DOHH2 (cell line): ENCODE measurements around the gene ANKS4B.
"Not testable (repeated sequence)": the region's sequence is repeated elsewhere in the genome, so short reads cannot be mapped to it uniquely, and the experiment has no call there.

Experiments
- H3F3A ChIP-seq: fragments of 200-600 bp; sonication (generic), shearing (Covaris generic); 2 replicates; pipeline ENCODE4 v1.6.0; 2016; ENCODE audit warnings: antibody characterized with exemption, mild to moderate bottlenecking; ENCODE audit not compliant: control insufficient read depth, insufficient read depth
- H3K27ac ChIP-seq: fragments of 200-600 bp; sonication (generic); 2 replicates; pipeline ENCODE4 v1.5.1; 2014; ENCODE audit warnings: low read depth, mild to moderate bottlenecking, low read length, moderate library complexity
- H3K27me3 ChIP-seq: fragments of 200-600 bp; sonication (generic); 2 replicates; pipeline ENCODE4 v1.6.1; 2014; ENCODE audit warnings: mild to moderate bottlenecking, low read length, mixed read lengths; ENCODE audit not compliant: control insufficient read depth
- H3K36me3 ChIP-seq: fragments of 200-600 bp; sonication (generic); 2 replicates; pipeline ENCODE4 v1.6.1; 2014; ENCODE audit warnings: mild to moderate bottlenecking, low read length, moderate library complexity, mixed read lengths; ENCODE audit not compliant: control insufficient read depth
- H3K4me1 ChIP-seq: fragments of 200-600 bp; sonication (generic); 2 replicates; pipeline ENCODE4 v1.6.1; 2014; ENCODE audit warnings: mild to moderate bottlenecking, low read length, mixed read lengths; ENCODE audit not compliant: control insufficient read depth
- H3K4me2 ChIP-seq: fragments of 200-600 bp; sonication (generic); 2 replicates; pipeline ENCODE4 v1.6.0; 2014; ENCODE audit warnings: mild to moderate bottlenecking, low read length, moderate library complexity
- H3K4me3 ChIP-seq: fragments of 200-600 bp; sonication (generic); 2 replicates; pipeline ENCODE4 v1.5.1; 2014; ENCODE audit warnings: mild to moderate bottlenecking, low read length, mixed read lengths
- H3K79me2 ChIP-seq: fragments of 200-600 bp; sonication (generic); 2 replicates; pipeline ENCODE4 v1.6.1; 2014; ENCODE audit warnings: mild to moderate bottlenecking, low read length, mixed read lengths; ENCODE audit not compliant: control insufficient read depth
- H3K9me2 ChIP-seq: fragments of 200-600 bp; sonication (generic); replicated peaks from 2 replicates; pipeline ENCODE4 v1.6.1; 2014; ENCODE audit warnings: mild to moderate bottlenecking, low read length, mixed read lengths; ENCODE audit not compliant: control insufficient read depth
- H3K9me3 ChIP-seq: fragments of 200-600 bp; sonication (generic); 2 replicates; pipeline ENCODE4 v1.6.1; 2014; ENCODE audit warnings: antibody characterized with exemption, low read length, mixed read lengths; ENCODE audit not compliant: control insufficient read depth, insufficient read depth
- H4K20me1 ChIP-seq: fragments of 200-600 bp; sonication (generic); 2 replicates; pipeline ENCODE4 v1.6.0; 2014; ENCODE audit warnings: low read depth, mild to moderate bottlenecking, antibody characterized with exemption, low read length, moderate library complexity; ENCODE audit not compliant: control insufficient read depth, insufficient read depth
- CTCF ChIP-seq: fragments of 200-600 bp; sonication (generic); IDR thresholded peaks from one replicate; pipeline ENCODE4 v1.5.1; 2014; ENCODE audit warnings: antibody characterized with exemption, mild to moderate bottlenecking, low read depth, low read length; ENCODE audit not compliant: poor library complexity, severe bottlenecking
- EZH2phosphoT487 ChIP-seq: fragments of 200-600 bp; sonication (generic); IDR thresholded peaks from 2 replicates; pipeline ENCODE4 v1.6.1; 2017; ENCODE audit warnings: borderline replicate concordance, mild to moderate bottlenecking, antibody characterized with exemption, low read length, moderate library complexity, mixed read lengths

Gene ANKS4B

GRCh38 chr16:21284414-21284813, 50.9 kb downstream of the ANKS4B start:
- no peaks in the 10 kb centered on the region for H3K9me2 ChIP-seq
- H3K4me1 ChIP-seq, result no peaks in the 10 kb centered on the region
- H3K27me3 ChIP-seq, result peaks cover 29% of the 10 kb centered on the region
- H3K27ac ChIP-seq, result no peak overlapping the region
- no peak overlapping the region for H3K4me2 ChIP-seq
- no peaks in the 10 kb centered on the region for H3K36me3 ChIP-seq
- TF ChIP-seq EZH2phosphoT487, result no peak
- no peak for TF ChIP-seq CTCF
- H4K20me1 ChIP-seq, result no peaks in the 10 kb centered on the region
- peaks cover 5% of the 10 kb centered on the region for H3K9me3 ChIP-seq
- H3F3A ChIP-seq, result no peaks in the 10 kb centered on the region
- no peak overlapping the region for H3K4me3 ChIP-seq
- H3K79me2 ChIP-seq, result no peaks in the 10 kb centered on the region

- H4K20me1 ChIP-seq, result no peaks in the 10 kb centered on the region
- H3K36me3 ChIP-seq, result no peaks in the 10 kb centered on the region
- H3K27ac ChIP-seq, result no peak overlapping the region
- no peak overlapping the region for H3K4me3 ChIP-seq
- H3K4me2 ChIP-seq, result no peak overlapping the region
- H3K79me2 ChIP-seq, result no peaks in the 10 kb centered on the region
- H3K9me2 ChIP-seq, result no peaks in the 10 kb centered on the region
- H3K4me1 ChIP-seq, result no peaks in the 10 kb centered on the region
- H3K9me3 ChIP-seq, result peaks cover 9% of the 10 kb centered on the region
- TF ChIP-seq CTCF (no peak), EZH2phosphoT487 (no peak)
- H3F3A ChIP-seq, result no peaks in the 10 kb centered on the region
- peaks cover 25% of the 10 kb centered on the region for H3K27me3 ChIP-seq
These were observed 51.8 kb downstream of the ANKS4B start for GRCh38 chr16:21285314-21285713.

- not testable (repeated sequence) for H3K4me2 ChIP-seq, H3K79me2 ChIP-seq, H3K4me1 ChIP-seq, H3K36me3 ChIP-seq, H3K4me3 ChIP-seq, H3K9me2 ChIP-seq, H3K27ac ChIP-seq, H3F3A ChIP-seq, H3K9me3 ChIP-seq, H4K20me1 ChIP-seq
- H3K27me3 ChIP-seq, result peaks cover 36% of the 10 kb centered on the region
These were observed 56.3 kb downstream of the ANKS4B start for GRCh38 chr16:21289789-21290188.

- Histone ChIP-seq H3K27ac (peak overlapping the region; percentile 80), H3K4me1 (peaks cover 28% of the 10 kb centered on the region), H4K20me1 (no peaks in the 10 kb centered on the region), H3K4me2 (peak overlapping the region; percentile 98), H3K9me2 (no peaks in the 10 kb centered on the region), H3K79me2 (peaks cover 36% of the 10 kb centered on the region), H3K27me3 (no peaks in the 10 kb centered on the region), H3F3A (peaks cover 3% of the 10 kb centered on the region; the same call in 1 of the 2 replicates), H3K4me3 (peak overlapping the region; percentile 86), H3K36me3 (peaks cover 17% of the 10 kb centered on the region), H3K9me3 (no peaks in the 10 kb centered on the region)
- TF ChIP-seq EZH2phosphoT487 (no peak), CTCF (peak; percentile 87)
These were observed 67.0 kb downstream of the ANKS4B start for GRCh38 chr16:21300309-21301167.
